Measurements from ENCODE around the gene DDX52. TPM values are rescaled to one million over a fixed set of nuclear protein-coding genes. Genes with fewer than 3 reads are reported as not detected.

The DDX52 gene
- total and polyA plus RNA-seq, 2 of the 8 experiments (the other 6 are each of a cell fraction or from before 2014, with no cell fraction given): 10.0 to 45.9 TPM

DNA sequence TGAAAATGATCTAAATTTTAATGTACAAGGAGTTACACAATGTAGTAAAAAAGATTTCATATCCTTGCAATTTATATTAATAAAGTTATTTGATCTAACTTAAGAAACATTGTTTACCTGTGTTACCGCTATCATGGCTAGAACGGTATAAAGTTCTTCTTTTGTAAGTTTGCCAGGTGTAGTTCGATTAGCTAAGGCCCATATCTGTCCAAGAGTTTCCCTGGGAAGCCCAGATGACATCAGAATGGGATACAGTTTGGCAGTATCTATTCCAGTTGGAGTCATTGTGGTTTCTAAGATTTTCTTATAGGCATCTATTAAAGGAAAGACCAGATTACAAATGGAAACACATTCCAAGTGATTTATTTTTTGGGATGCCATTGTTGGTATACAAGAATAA, 71.6 kb downstream of the DDX52 start:
- DNase-seq (ENCODE audit: low read depth in 1 of 2, low spot score in 2 of 2) (no peak), FAIRE-seq (no peak)
- no peaks in the 10 kb centered on the region for H3K79me2 ChIP-seq (ENCODE audit: control insufficient read depth in 1 of 2, insufficient read depth in 2 of 2, low read length in 2 of 2)
- no peak overlapping the region for H3K9ac ChIP-seq (replicated peaks in 1 of 4; ENCODE audit: extremely low read depth in 1 of 4, low read depth in 3 of 4, low read length in 3 of 4)
- H3K4me2 ChIP-seq (ENCODE audit: insufficient read depth in 1 of 2, low read depth in 2 of 2, low read length in 2 of 2): no peak overlapping the region
- no peaks in the 10 kb centered on the region for H3K27me3 ChIP-seq (replicated peaks in 1 of 4; ENCODE audit: control insufficient read depth in 3 of 4, extremely low read depth in 1 of 4, insufficient read depth in 3 of 4, low read length in 3 of 4)
- no peak overlapping the region for H4K91ac ChIP-seq (replicated peaks; ENCODE audit: insufficient read length, low read length)
- H4K8ac ChIP-seq (ENCODE audit: extremely low read depth, insufficient read depth, low read length): no peak overlapping the region
- no peak overlapping the region for H2BK120ac ChIP-seq (replicated peaks; ENCODE audit: low read depth, low read length)
- H3K18ac ChIP-seq (ENCODE audit: extremely low read depth, low read length): no peak overlapping the region
- no peaks in the 10 kb centered on the region for H3K9me3 ChIP-seq (ENCODE audit: insufficient read depth in 2 of 2, low read depth in 1 of 2, low read length in 1 of 2)
- no peak overlapping the region for H2BK15ac ChIP-seq (ENCODE audit: low read length)
- WGBS, 2 experiments (ENCODE audit: extremely low coverage in 1 of 2, insufficient coverage in 1 of 2, insufficient read length in 1 of 2, insufficient replicate concordance in 2 of 2, low coverage in 1 of 2, low lambda C conversion rate in 2 of 2, missing lambda C conversion rate in 1 of 2): 89% methylated on average over 3 of the region's 3 CpGs; no CpG with 5 or more reads in 1 of the 2 experiments
- H2BK5ac ChIP-seq (ENCODE audit: low read depth, low read length): no peak overlapping the region
- H2AFZ ChIP-seq (ENCODE audit: low read length): no peak overlapping the region
- no peak overlapping the region for H2BK20ac ChIP-seq (ENCODE audit: low read length)
- no peak overlapping the region for H2AK5ac ChIP-seq (ENCODE audit: low read depth, low read length)
- H3K36me3 ChIP-seq (ENCODE audit: control insufficient read depth in 2 of 4, insufficient read depth in 4 of 4, low read length in 3 of 4): peaks cover 6 to 40% (median 19%) of the 10 kb centered on the region in 4 experiments; a peak in 7 of 8 replicates
- no peak overlapping the region for H3K27ac ChIP-seq (ENCODE audit: low read depth, low read length)
- no peak overlapping the region for H2BK12ac ChIP-seq (ENCODE audit: low read depth, low read length)
- no peak overlapping the region for H3K14ac ChIP-seq (ENCODE audit: insufficient read length)
- ChIA-PET CTCF (ENCODE audit: partially characterized antibody) (interaction anchor here (0.9 to 5.0 kb wide), 11 partner anchors 9 to 470 kb away, joined by 3 to 71 read pairs (median 5); no protein-coding TSS in a partner anchor), POLR2A (ENCODE audit: partially characterized antibody) (interaction anchor here (1.4 kb wide), 1 partner anchor 38 kb away, joined by 7 read pairs; the partner anchor contains the start of gene SYNRG)
- H4K20me1 ChIP-seq (replicated peaks in 1 of 2; ENCODE audit: control insufficient read depth in 1 of 2, insufficient read depth in 2 of 2, low read length in 2 of 2): peaks cover 0 to 2% of the 10 kb centered on the region in 2 experiments
- no peaks in the 10 kb centered on the region for H3K4me1 ChIP-seq (replicated peaks in 1 of 4; ENCODE audit: control insufficient read depth in 3 of 4, insufficient read depth in 4 of 4, low read length in 3 of 4)
- H3K23me2 ChIP-seq (ENCODE audit: low read depth, low read length): no peaks in the 10 kb centered on the region
- no peak overlapping the region for H3K56ac ChIP-seq (replicated peaks; ENCODE audit: insufficient read length, low read depth, low read length)
- H3K4me3 ChIP-seq (ENCODE audit: extremely low read depth in 1 of 4, insufficient read depth in 2 of 4, low read depth in 3 of 4, low read length in 4 of 4): no peak overlapping the region
- H3K4ac ChIP-seq (replicated peaks; ENCODE audit: insufficient read length, low read depth, low read length): no peak overlapping the region
- no peak overlapping the region for H3K23ac ChIP-seq (ENCODE audit: insufficient read length)
- H4K5ac ChIP-seq (ENCODE audit: insufficient read length, low read depth, low read length): no peak overlapping the region
- H3K79me1 ChIP-seq (ENCODE audit: low read depth, low read length): no peaks in the 10 kb centered on the region
- TF ChIP-seq GTF2F1 (IDR thresholded peaks at IDR 0.05; ENCODE audit: borderline replicate concordance, low read depth, low read length) (no peak), CHD2 (IDR thresholded peaks at IDR 0.05; ENCODE audit: low read length) (no peak), TAF1 (IDR thresholded peaks at IDR 0.05; ENCODE audit: low read depth, low read length) (no peak), TEAD4 (IDR thresholded peaks at IDR 0.05; ENCODE audit: low read depth, low read length) (no peak), TBP (IDR thresholded peaks at IDR 0.05; ENCODE audit: low read depth, low read length) (no peak), CHD1 (IDR thresholded peaks at IDR 0.05; ENCODE audit: low read depth, low read length) (no peak), SP2 (IDR thresholded peaks at IDR 0.05; ENCODE audit: low read length) (no peak), JUND (IDR thresholded peaks at IDR 0.05; ENCODE audit: low read length) (no peak), NRF1 (IDR thresholded peaks at IDR 0.05; ENCODE audit: low read depth, low read length) (no peak), USF2 (IDR thresholded peaks at IDR 0.05; ENCODE audit: low read length) (no peak), SP1 (IDR thresholded peaks at IDR 0.05; ENCODE audit: low read depth, low read length) (no peak), YY1 (IDR thresholded peaks at IDR 0.05; ENCODE audit: low read depth, low read length) (no peak), MAFK (IDR thresholded peaks at IDR 0.05; ENCODE audit: low read depth, low read length) (no peak), TAF7 (optimal IDR thresholded peaks at IDR 0.05; ENCODE audit: borderline replicate concordance, low read depth, low read length) (no peak), SIRT6 (IDR thresholded peaks at IDR 0.05; ENCODE audit: low read length) (no peak)

Measured in H1 (cell line).